SK-N-SH (cell line): ENCODE measurements around the gene CD69. TPM values are rescaled to one million over a fixed set of nuclear protein-coding genes. Genes with fewer than 3 reads are reported as not detected.

Experiments used
- CTCF ChIA-PET: fragments of 300-600, 350-600 bp; formaldehyde crosslinking; extraction: SDS; loops from one replicate; lab custom pipeline; 2021; lab: Yijun Ruan, JAX
- POLR2A ChIA-PET: fragments of 350-600 bp; sonication (Branson Sonifier 250); formaldehyde crosslinking; extraction: SDS; loops from one replicate; lab custom pipeline; 2020; ENCODE audit warnings: antibody characterized with exemption, inconsistent platforms; lab: Yijun Ruan, JAX
- DNase-seq: peaks from one replicate; pipeline ENCODE4 v3.0.0; 2012
- H2AFZ ChIP-seq: fragments of 200-600 bp; sonication (generic); 2 replicates; pipeline ENCODE4 v1.8.1; 2016; ENCODE audit warnings: antibody characterized with exemption, mild to moderate bottlenecking, low read depth
- H3F3A ChIP-seq: fragments of 200-600 bp; sonication (generic); replicated peaks from 2 replicates; pipeline ENCODE3; 2016; ENCODE audit warnings: antibody characterized with exemption, mild to moderate bottlenecking; ENCODE audit not compliant: insufficient read depth
- H3K27ac ChIP-seq, 2 experiments: fragments of 200-500 bp in 1 of 2; fragments of 200-600 bp in 1 of 2; sonication (Bioruptor generic) in 1 of 2; sonication (generic), shearing (Covaris generic) in 1 of 2; 2 replicates each; pipeline versions ENCODE4 v1.5.1 to v1.6.1; 2014 to 2016; ENCODE audit warnings: low read depth in 2 of 2, inconsistent platforms in 1 of 2, low read length in 1 of 2, mild to moderate bottlenecking in 1 of 2, mixed read lengths in 1 of 2
- H3K27me3 ChIP-seq: fragments of 200-600 bp; sonication (generic), shearing (Covaris generic); 2 replicates; pipeline ENCODE4 v1.6.1; 2016; ENCODE audit warnings: mixed run types; ENCODE audit not compliant: insufficient read depth
- H3K36me3 ChIP-seq, 2 experiments: fragments of 200-500 bp in 1 of 2; fragments of 200-600 bp in 1 of 2; sonication (Bioruptor generic) in 1 of 2; sonication (generic) in 1 of 2; replicated peaks in 1 of 2; 2 replicates each; pipeline versions ENCODE3 to v1.5.1; 2014 to 2016; ENCODE audit warnings: low read length in 1 of 2, mild to moderate bottlenecking in 1 of 2; ENCODE audit not compliant: insufficient read depth in 2 of 2, control insufficient read depth in 1 of 2
- H3K4me1 ChIP-seq, 2 experiments: fragments of 200-500 bp in 1 of 2; fragments of 200-600 bp in 1 of 2; sonication (Bioruptor generic) in 1 of 2; sonication (generic), shearing (Covaris generic) in 1 of 2; 2 replicates each; pipeline versions ENCODE4 v1.5.1 to v1.6.1; 2014 to 2016; ENCODE audit warnings: low read depth in 1 of 2, low read length in 1 of 2, mixed run types in 1 of 2; ENCODE audit not compliant: insufficient read depth in 2 of 2, control insufficient read depth in 1 of 2
- H3K4me2 ChIP-seq: fragments of 200-600 bp; sonication (generic), shearing (Covaris generic); 2 replicates; pipeline ENCODE4 v1.6.1; 2017; ENCODE audit warnings: mixed run types
- H3K4me3 ChIP-seq, 2 experiments: fragments of 200-500 bp in 1 of 2; fragments of 200-600 bp in 1 of 2; sonication (Bioruptor generic) in 1 of 2; sonication (generic), shearing (Covaris generic) in 1 of 2; 2 replicates each; pipeline versions ENCODE4 v1.5.1 to v1.8.1; 2014 to 2016; ENCODE audit warnings: low read depth in 2 of 2, inconsistent platforms in 1 of 2, low read length in 1 of 2, mild to moderate bottlenecking in 1 of 2, mixed read lengths in 1 of 2, moderate library complexity in 1 of 2
- H3K79me2 ChIP-seq: fragments of 200-600 bp; sonication (generic); 2 replicates; pipeline ENCODE4 v1.8.1; 2017; ENCODE audit warnings: mild to moderate bottlenecking; ENCODE audit not compliant: insufficient read depth
- H3K9ac ChIP-seq: fragments of 200-600 bp; sonication (generic); 2 replicates; pipeline ENCODE4 v1.6.1; 2017; ENCODE audit warnings: mixed run types
- H3K9me2 ChIP-seq: fragments of 200-600 bp; sonication (generic); 2 replicates; pipeline ENCODE4 v1.6.1; 2017; ENCODE audit warnings: mixed run types
- H3K9me3 ChIP-seq: fragments of 200-600 bp; sonication (generic); 2 replicates; pipeline ENCODE4 v1.6.1; 2017; ENCODE audit warnings: mixed run types, mild to moderate bottlenecking, moderate library complexity
- H4K20me1 ChIP-seq: fragments of 200-600 bp; sonication (generic); 2 replicates; pipeline ENCODE4 v1.6.1; 2017; ENCODE audit warnings: mild to moderate bottlenecking, mixed run types; ENCODE audit not compliant: insufficient read depth
- CHD2 ChIP-seq: fragments of 150-350 bp; IDR thresholded peaks from 2 replicates; pipeline ENCODE4 v1.6.1; 2018; ENCODE audit warnings: low read length; ENCODE audit not compliant: partially characterized antibody
- CTCF ChIP-seq: fragments of 200-600 bp; sonication (generic); IDR thresholded peaks from 2 replicates; pipeline ENCODE4 v1.6.1; 2017; ENCODE audit warnings: antibody characterized with exemption, mild to moderate bottlenecking, moderate library complexity
- EP300 ChIP-seq, 2 experiments: IDR thresholded peaks; 2 replicates each; pipeline versions ENCODE4 v1.4.0 to v1.6.1; 2012; ENCODE audit warnings: borderline replicate concordance in 1 of 2, low read depth in 1 of 2, low read length in 1 of 2
- EZH2phosphoT487 ChIP-seq: fragments of 200-600 bp; sonication (generic); IDR thresholded peaks from 2 replicates; pipeline ENCODE4 v1.6.1; 2017; ENCODE audit warnings: low read depth, mixed run types, mild to moderate bottlenecking, antibody characterized with exemption, moderate library complexity, borderline replicate concordance
- FOSL2 ChIP-seq: IDR thresholded peaks from 2 replicates; pipeline ENCODE4 v1.4.0; 2012; ENCODE audit warnings: low read depth, mild to moderate bottlenecking, moderate library complexity, borderline replicate concordance
- FOXM1 ChIP-seq: IDR thresholded peaks from 2 replicates; pipeline ENCODE4 v1.4.0; 2012; ENCODE audit warnings: low read depth, mild to moderate bottlenecking
- GABPA ChIP-seq: IDR thresholded peaks from 2 replicates; pipeline ENCODE4 v1.4.0; 2012; ENCODE audit warnings: low read depth, mild to moderate bottlenecking
- GATA2 ChIP-seq: sonication (generic); formaldehyde crosslinking; IDR thresholded peaks from 2 replicates; pipeline ENCODE4 v1.5.0; 2020; ENCODE audit warnings: mild to moderate bottlenecking, missing genetic modification reagents
- NFIC ChIP-seq: IDR thresholded peaks from 2 replicates; pipeline ENCODE4 v1.4.0; 2012; ENCODE audit warnings: borderline replicate concordance
- PBX3 ChIP-seq: IDR thresholded peaks from 2 replicates; pipeline ENCODE4; 2012
- REST ChIP-seq: IDR thresholded peaks from 2 replicates; pipeline ENCODE4 v1.6.1; 2012; ENCODE audit warnings: mild to moderate bottlenecking, low read depth, low read length, moderate library complexity
- RXRA ChIP-seq: IDR thresholded peaks from 2 replicates; pipeline ENCODE4 v1.4.0; 2012; ENCODE audit warnings: low read depth, mild to moderate bottlenecking, borderline replicate concordance
- SIN3A ChIP-seq: IDR thresholded peaks from 2 replicates; pipeline ENCODE4 v1.6.1; 2012; ENCODE audit warnings: low read depth, mild to moderate bottlenecking, low read length, moderate library complexity, borderline replicate concordance
- TAF1 ChIP-seq: IDR thresholded peaks from 2 replicates; pipeline ENCODE4 v1.6.1; 2012; ENCODE audit warnings: low read depth, mild to moderate bottlenecking, low read length, moderate library complexity, borderline replicate concordance
- TCF12 ChIP-seq: IDR thresholded peaks from 2 replicates; pipeline ENCODE4 v1.4.0; 2012
- USF1 ChIP-seq: IDR thresholded peaks from 2 replicates; pipeline ENCODE4 v1.4.0; 2012; ENCODE audit warnings: low read depth, borderline replicate concordance
- USF2 ChIP-seq: fragments of 150-350 bp; IDR thresholded peaks from 2 replicates; pipeline ENCODE4 v1.6.1; 2017; ENCODE audit warnings: antibody characterized with exemption, low read length, low read depth, borderline replicate concordance
- YY1 ChIP-seq: IDR thresholded peaks from 2 replicates; pipeline ENCODE4 v1.4.0; 2012; ENCODE audit warnings: low read depth, mild to moderate bottlenecking
- WGBS: methylation state at CpG from one replicate; pipeline ENCODE4 v1.1.6; 2017; ENCODE audit warnings: low lambda C conversion rate; 5-methylcytosine and 5-hydroxymethylcytosine counted together
- polyA plus RNA-seq, 3 experiments: library from polyadenylated mRNA; depleted of rRNA; stranded (reverse); fragments of >200 nt; gene quantifications; 2 replicates each; pipeline ENCODE4 v1.2.3, GENCODE V29; 2012

Gene CD69
- polyA plus RNA-seq, 1 of the 3 experiments (the other 2 are of a cell fraction), result not detected

- POLR2A ChIA-PET, result no interaction called here
- no peaks in the 10 kb centered on the region for H3K36me3 ChIP-seq
- H3K27me3 ChIP-seq, result peaks cover 15% of the 10 kb centered on the region
- no peaks in the 10 kb centered on the region for H3K9me3 ChIP-seq
- DNase-seq, result no peak
- CTCF ChIA-PET, result interaction anchor here (0.8 to 3.2 kb wide), 4 partner anchors 10 to 386 kb away, joined by 3 to 11 read pairs (median 4); no protein-coding TSS in a partner anchor
- H3K27ac ChIP-seq, result no peak overlapping the region
- no peak overlapping the region for H3K9ac ChIP-seq
- H4K20me1 ChIP-seq, result no peaks in the 10 kb centered on the region
- H3F3A ChIP-seq, result no peaks in the 10 kb centered on the region
- TF ChIP-seq YY1, result no peak
- no peak for TF ChIP-seq TCF12
- no peak for TF ChIP-seq REST
- TF ChIP-seq SIN3A, result no peak
- TF ChIP-seq CTCF, result no peak
- TF ChIP-seq GABPA, result no peak
- no peak for TF ChIP-seq USF1
- TF ChIP-seq RXRA, result no peak
- no peak for TF ChIP-seq GATA2 (CRISPR knock-in tag)
- TF ChIP-seq CHD2, result no peak
- no peak for TF ChIP-seq EP300 (IDR thresholded peaks at IDR 0.05; ENCODE audit: borderline replicate concordance in 1 of 2, low read depth in 1 of 2, low read length in 1 of 2)
- TF ChIP-seq FOSL2, result no peak
- no peak for TF ChIP-seq FOXM1
- no peak for TF ChIP-seq TAF1
- TF ChIP-seq USF2, result no peak
- TF ChIP-seq NFIC, result no peak
- TF ChIP-seq PBX3, result no peak
- no peak for TF ChIP-seq EZH2phosphoT487
- H3K9me2 ChIP-seq, result no peaks in the 10 kb centered on the region
- no peak overlapping the region for H3K4me2 ChIP-seq
- H3K4me3 ChIP-seq, result no peak overlapping the region
- no peak overlapping the region for H2AFZ ChIP-seq
- WGBS, result 11% methylated on average over 3 of the region's 3 CpGs
- H3K79me2 ChIP-seq, result no peaks in the 10 kb centered on the region
- H3K4me1 ChIP-seq, result no peaks in the 10 kb centered on the region; a peak in 1 of 4 replicates
Observed at GRCh38 chr12:9754099-9754927, 6.4 kb downstream of the CD69 start.
